HG02763 (cell line): ENCODE results near the gene CEACAM3.
"Not testable (repeated sequence)": the region's sequence is repeated elsewhere in the genome, so short reads cannot be mapped to it uniquely, and the experiment has no call there.

Experiments
- ATAC-seq: cut with Tn5 transposase; IDR thresholded peaks from one replicate; pipeline ENCODE4 v1.9.1; 2021; ENCODE audit warnings: mild to moderate bottlenecking, moderate library complexity; ENCODE audit not compliant: unreplicated experiment

The CEACAM3 gene

GRCh38 chr19:41796362-41796761, at the start of gene CEACAM3:
TSS of gene CEACAM3 (plus strand) at chr19:41796587. CDS start at chr19:41796678, 91 bp downstream.
- ATAC-seq, result no peak

DNA sequence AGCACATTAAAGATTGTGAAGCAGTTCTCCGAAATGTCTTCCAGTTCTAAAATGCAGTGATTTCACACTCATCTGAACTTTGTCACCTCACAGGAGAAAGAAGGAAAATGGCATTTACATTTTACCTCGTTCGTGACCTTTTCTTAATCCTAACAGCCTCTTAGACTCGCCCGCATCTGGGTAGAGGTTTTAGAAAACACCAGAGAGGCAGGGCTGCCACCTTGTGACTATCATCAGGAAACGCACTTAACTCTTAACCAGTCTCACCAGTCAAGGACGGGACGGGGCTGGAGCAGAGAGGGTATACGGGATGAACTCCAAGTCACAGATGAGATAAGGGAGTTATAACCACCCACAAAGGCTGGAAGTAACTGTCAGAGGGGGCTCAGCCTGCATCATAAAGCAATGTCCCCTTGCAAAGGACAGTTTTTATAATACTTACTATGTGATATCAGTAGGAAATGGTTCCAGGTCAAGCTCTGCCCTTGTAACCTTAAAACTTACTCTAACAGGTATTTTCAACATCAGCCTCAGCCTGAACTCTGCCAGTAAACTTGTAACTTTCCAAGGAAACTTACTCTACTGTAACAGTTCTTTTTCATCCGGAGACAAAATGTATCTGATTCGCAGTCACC, 49.7 kb upstream of the CEACAM3 start:
- ATAC-seq, result no peak

DNA sequence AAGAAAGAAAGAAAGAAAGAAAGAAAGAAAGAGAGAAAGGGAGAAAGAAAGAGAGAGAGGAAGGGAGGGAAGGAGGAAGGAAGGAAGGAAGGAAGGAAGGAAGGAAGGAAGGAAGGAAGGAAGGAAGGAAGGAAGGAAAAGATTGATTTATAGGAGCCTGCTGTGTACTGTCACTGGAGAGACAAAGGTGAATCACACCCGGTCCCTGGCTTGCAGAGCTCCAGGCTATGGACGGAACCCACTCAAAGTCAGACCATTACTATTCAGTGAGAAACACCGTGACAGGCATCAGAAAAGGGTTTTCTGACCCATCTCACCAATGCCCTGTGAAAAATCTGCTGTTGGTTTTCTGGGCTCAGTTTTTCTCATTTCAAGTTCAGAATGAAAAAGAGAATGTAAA, 48.4 kb upstream of the CEACAM3 start:
- no peak for ATAC-seq

DNA sequence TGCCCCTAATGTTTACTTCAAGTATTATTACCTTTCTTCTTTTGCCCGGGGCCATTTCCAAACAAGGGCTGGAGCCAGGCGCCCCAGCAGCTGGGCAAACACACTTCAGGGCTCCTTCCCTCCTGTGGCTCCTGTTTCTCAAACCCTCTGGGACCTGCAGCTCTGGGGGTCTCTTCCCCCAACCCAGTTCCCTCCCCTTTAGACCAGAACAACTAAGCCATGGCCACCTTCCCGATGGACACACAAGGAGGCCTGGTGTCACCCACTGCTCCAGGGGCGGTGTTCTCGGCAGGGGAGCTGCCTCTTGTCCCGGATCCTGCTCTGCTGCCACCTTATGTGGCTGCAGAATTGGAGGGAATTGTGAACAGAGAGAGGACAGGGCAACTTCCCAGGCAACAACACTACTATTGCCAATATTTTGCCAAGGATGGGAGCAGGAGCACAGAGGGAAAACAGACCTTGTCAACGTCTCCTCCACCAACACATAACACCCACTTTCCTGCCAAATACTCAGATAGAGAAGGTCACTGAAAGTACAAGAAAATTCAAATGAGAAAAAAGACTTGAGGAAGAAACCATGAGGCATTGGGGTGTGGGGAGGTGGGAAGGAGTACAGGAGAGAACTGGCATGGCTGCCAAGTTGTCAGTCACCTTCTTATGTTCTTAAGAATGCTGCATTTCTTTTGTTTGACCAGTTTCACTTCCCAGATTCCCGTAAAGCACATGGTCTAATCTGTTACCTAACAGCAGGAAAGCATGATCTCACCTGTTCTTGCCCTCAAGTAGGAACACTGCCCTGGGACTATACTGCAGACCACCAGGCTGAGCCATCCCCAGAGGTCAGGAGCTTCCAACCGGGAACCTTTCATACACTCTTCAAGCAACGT, 45.9 kb upstream of the CEACAM3 start:
- ATAC-seq, result not testable (repeated sequence)

GRCh38 chr19:41753159-41753558, 43.2 kb upstream of the CEACAM3 start:
- ATAC-seq, result no peak

GRCh38 chr19:41753936-41754529, 42.4 kb upstream of the CEACAM3 start:
- ATAC-seq, result no peak

- no peak for ATAC-seq
Measured at GRCh38 chr19:41755328-41755913, 41.0 kb upstream of the CEACAM3 start, which contains the start of gene CEACAM6. TSS of gene CEACAM6 (plus strand) at chr19:41755530. CDS start at chr19:41755639, 109 bp downstream.

- no peak for ATAC-seq
Measured at GRCh38 chr19:41758846-41759245, 37.5 kb upstream of the CEACAM3 start.

- ATAC-seq, result no peak
Measured at GRCh38 chr19:41767115-41767514, 29.3 kb upstream of the CEACAM3 start.

DNA sequence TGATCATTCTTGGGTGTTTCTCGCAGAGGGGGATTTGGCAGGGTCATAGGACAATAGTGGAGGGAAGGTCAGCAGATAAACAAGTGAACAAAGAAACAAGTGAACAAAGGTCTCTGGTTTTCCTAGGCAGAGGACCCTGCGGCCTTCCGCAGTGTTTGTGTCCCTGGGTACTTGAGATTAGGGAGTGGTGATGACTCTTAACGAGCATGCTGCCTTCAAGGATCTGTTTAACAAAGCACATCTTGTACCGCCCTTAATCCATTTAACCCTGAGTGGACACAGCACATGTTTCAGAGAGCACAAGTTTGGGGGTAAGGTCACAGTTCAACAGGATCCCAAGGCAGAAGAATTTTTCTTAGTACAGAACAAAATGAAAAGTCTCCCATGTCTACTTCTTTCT, 28.3 kb upstream of the CEACAM3 start:
- ATAC-seq, result not testable (repeated sequence)

DNA sequence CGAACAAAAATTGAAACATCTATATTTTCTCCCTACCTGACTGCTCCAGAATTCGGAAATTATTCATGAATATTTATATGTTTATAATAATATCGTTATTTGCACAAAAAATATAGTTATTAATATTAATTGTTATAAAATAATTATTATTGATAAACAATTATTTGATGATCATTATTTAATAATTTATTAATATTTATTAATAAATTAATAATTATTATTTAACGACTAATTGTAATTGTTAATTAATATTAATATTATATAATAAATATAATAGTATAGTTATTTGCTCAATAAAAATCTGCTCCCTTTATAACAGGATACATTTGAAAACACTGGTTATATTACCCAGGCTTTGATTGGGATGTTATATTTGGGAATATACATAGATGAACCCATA, 26.8 kb upstream of the CEACAM3 start:
- no peak for ATAC-seq

GRCh38 chr19:41771410-41771809, 25.0 kb upstream of the CEACAM3 start:
- no peak for ATAC-seq

- ATAC-seq, result no peak
Measured at GRCh38 chr19:41774515-41774980, 21.8 kb upstream of the CEACAM3 start.

DNA sequence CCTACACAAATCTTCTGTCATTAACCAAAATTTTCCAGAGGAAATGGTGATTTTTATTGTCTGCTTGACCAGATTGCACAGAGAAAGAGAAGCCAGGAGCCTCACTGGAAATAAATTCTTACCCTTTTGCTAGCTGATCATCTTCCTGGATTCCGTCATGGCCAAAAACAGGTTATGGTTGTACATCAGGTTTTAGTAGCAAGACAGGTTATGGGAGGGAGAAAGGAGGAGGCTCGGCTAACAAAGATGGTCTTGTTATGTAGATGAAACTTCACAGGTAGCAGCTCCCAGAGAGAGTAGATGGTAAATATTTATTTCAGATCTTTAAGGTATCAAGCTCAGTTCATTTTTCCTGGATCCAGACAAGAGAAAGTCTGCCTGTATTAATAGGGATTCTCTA, 19.7 kb upstream of the CEACAM3 start:
- no peak for ATAC-seq

- ATAC-seq, result no peak
Measured at GRCh38 chr19:41783612-41784011, 12.8 kb upstream of the CEACAM3 start.

DNA sequence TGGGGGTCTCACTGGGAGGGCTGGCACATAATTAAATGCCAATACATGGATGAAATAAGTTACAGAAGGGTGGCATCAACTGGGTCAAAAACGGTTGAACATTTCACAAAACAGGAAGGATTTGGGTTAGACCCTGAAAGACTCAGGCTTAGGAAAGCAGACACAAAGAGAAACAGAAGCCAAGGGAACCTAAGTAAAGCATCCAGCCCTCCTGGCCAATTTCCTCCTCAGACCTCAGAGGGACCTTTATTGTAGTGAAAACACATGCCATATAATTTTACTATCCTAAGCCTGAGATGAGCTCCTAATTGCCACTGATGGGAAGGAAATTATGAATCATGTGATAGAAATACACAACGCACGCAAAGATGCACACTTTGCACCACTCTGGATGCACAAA, 12.1 kb upstream of the CEACAM3 start:
- no peak for ATAC-seq

- no peak for ATAC-seq
Measured at GRCh38 chr19:41784743-41785142, 11.6 kb upstream of the CEACAM3 start.

- no peak for ATAC-seq
Measured at GRCh38 chr19:41785653-41786052, 10.7 kb upstream of the CEACAM3 start.

- no peak for ATAC-seq
Measured at GRCh38 chr19:41787055-41787454, 9.3 kb upstream of the CEACAM3 start.

GRCh38 chr19:41788518-41788917, 7.9 kb upstream of the CEACAM3 start:
- ATAC-seq, result not testable (repeated sequence)

GRCh38 chr19:41789053-41789452, 7.3 kb upstream of the CEACAM3 start:
- not testable (repeated sequence) for ATAC-seq
